ENCODE measurements around the gene NOL11. TPM values are rescaled to one million over a fixed set of nuclear protein-coding genes. Genes with fewer than 3 reads are reported as not detected.
"Not testable (repeated sequence)": the region's sequence is repeated elsewhere in the genome, so short reads cannot be mapped to it uniquely, and the experiment has no call there.

The NOL11 gene
- polyA plus RNA-seq, 1 experiment: 47.4 TPM

DNA sequence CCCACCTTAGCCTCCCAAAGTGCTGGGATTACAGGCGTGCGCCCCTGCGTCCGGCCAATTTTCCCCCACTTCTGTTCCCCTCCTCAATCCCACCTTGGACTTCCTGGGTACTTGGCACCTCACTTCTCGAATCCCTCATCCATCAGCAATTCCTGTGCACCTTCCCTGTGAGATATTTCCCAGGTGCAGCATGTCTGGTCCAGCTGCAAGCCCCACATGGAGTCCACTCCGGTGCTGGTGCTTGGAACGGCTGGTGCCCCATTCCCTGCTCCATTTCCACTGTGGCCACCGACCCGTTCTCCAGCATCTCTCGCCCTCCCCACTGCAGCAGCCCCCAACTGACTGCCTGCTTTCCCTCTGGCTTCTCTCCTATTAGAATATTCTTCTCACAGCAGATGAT, 35.3 kb downstream of the NOL11 start:
- Histone ChIP-seq H3K4me3 (ENCODE audit: low read depth, low read length) (no peak overlapping the region), H3K27me3 (ENCODE audit: control insufficient read depth, insufficient read depth, low read length) (no peaks in the 10 kb centered on the region), H3K27ac (ENCODE audit: low read depth, low read length) (no peak overlapping the region), H3K9me3 (ENCODE audit: control insufficient read depth, insufficient read depth, low read length) (no peaks in the 10 kb centered on the region; the same call in 1 of the 2 replicates)
- no peak for DNase-seq (ENCODE audit: low read depth, low spot score)
- TF ChIP-seq, protein P1, sequence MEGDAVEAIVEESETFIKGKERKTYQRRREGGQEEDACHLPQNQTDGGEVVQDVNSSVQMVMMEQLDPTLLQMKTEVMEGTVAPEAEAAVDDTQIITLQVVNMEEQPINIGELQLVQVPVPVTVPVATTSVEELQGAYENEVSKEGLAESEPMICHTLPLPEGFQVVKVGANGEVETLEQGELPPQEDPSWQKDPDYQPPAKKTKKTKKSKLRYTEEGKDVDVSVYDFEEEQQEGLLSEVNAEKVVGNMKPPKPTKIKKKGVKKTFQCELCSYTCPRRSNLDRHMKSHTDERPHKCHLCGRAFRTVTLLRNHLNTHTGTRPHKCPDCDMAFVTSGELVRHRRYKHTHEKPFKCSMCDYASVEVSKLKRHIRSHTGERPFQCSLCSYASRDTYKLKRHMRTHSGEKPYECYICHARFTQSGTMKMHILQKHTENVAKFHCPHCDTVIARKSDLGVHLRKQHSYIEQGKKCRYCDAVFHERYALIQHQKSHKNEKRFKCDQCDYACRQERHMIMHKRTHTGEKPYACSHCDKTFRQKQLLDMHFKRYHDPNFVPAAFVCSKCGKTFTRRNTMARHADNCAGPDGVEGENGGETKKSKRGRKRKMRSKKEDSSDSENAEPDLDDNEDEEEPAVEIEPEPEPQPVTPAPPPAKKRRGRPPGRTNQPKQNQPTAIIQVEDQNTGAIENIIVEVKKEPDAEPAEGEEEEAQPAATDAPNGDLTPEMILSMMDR (IDR thresholded peaks at IDR 0.05; ENCODE audit: low read depth, low read length): no peak
- CTCF ChIA-PET: no interaction called here
- POLR2A ChIA-PET: no interaction called here

DNA sequence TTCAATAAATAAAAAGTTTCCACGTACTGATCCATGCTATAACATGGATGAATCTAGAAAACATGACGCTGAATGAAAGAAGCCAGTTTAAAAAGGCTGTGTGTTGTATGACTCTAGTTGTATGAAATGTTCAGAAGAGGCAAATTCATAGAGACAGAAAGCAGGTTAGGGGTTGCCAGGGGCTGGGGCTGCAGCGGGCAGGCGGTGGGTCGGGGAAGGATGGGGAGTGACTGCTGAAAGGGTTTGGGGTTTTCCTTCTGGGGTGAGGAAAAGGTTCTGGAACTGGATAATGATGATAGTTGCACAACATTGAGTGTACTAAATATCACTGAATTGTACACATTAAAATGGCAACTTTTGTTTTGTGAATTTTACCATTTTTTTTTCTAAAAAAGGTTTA, 36.3 kb downstream of the NOL11 start:
- DNase-seq (ENCODE audit: low read depth, low spot score): no peak
- Histone ChIP-seq H3K27me3 (ENCODE audit: control insufficient read depth, insufficient read depth, low read length) (no peaks in the 10 kb centered on the region), H3K4me3 (ENCODE audit: low read depth, low read length) (no peak overlapping the region), H3K27ac (ENCODE audit: low read depth, low read length) (no peak overlapping the region), H3K9me3 (ENCODE audit: control insufficient read depth, insufficient read depth, low read length) (no peaks in the 10 kb centered on the region; the same call in 1 of the 2 replicates)
- POLR2A ChIA-PET: no interaction called here
- CTCF ChIA-PET: no interaction called here
- TF ChIP-seq, protein P1 (IDR thresholded peaks at IDR 0.05; ENCODE audit: low read depth, low read length): no peak

DNA sequence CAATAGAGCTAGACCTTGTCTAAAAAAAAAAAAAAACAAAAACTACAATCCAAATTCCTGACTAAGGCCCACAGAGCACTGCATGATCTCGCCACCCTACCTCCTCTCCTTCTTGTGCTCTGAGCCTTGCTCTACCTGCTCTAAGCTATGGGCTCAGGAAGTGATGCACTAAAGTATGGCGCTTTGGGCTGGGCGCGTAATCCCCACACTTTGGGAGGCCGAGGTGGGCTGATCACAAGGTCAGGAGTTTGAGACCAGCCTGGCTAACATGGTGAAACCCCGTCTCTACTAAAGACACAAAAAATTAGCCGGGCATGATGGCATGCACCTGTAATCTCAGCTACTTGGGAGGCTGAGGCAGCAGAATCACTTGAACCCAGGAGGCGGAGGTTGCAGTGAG, 37.0 kb downstream of the NOL11 start:
- not testable (repeated sequence) for H3K27me3 ChIP-seq (ENCODE audit: control insufficient read depth, insufficient read depth, low read length); H3K9me3 ChIP-seq (ENCODE audit: control insufficient read depth, insufficient read depth, low read length); H3K4me3 ChIP-seq (ENCODE audit: low read depth, low read length); DNase-seq (ENCODE audit: low read depth, low spot score); H3K27ac ChIP-seq (ENCODE audit: low read depth, low read length)
- ChIA-PET POLR2A (interaction anchor here (0.7 kb wide), 1 partner anchor 13 kb away, joined by 4 read pairs; no protein-coding TSS in a partner anchor), CTCF (interaction anchor here (0.7 to 1.0 kb wide), 2 partner anchors 16 to 647 kb away, joined by 4 to 5 read pairs; no protein-coding TSS in a partner anchor)

DNA sequence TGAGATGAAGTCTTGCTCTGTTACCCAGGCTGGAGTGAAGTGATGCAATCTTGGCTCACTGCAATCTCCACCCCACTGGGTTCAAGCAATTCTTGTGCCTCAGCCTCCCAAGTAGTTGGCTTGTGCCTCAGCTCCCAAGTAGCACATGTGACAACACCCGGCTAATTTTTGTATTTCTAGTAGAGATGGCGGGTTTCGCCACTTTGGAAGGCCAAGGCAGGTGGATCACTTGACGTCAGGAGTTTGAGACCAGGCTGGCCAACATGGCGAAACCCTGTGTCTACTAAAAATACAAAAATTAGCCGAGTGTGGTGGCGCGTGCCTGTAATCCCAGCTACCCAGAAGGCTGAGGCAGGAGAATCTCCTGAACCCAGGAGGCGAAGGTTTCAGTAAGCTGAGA, 39.0 kb downstream of the NOL11 start:
- POLR2A ChIA-PET; H3K4me3 ChIP-seq (ENCODE audit: low read depth, low read length); H3K27me3 ChIP-seq (ENCODE audit: control insufficient read depth, insufficient read depth, low read length); H3K9me3 ChIP-seq (ENCODE audit: control insufficient read depth, insufficient read depth, low read length); H3K27ac ChIP-seq (ENCODE audit: low read depth, low read length); DNase-seq (ENCODE audit: low read depth, low spot score); CTCF ChIA-PET: not testable (repeated sequence)

DNA sequence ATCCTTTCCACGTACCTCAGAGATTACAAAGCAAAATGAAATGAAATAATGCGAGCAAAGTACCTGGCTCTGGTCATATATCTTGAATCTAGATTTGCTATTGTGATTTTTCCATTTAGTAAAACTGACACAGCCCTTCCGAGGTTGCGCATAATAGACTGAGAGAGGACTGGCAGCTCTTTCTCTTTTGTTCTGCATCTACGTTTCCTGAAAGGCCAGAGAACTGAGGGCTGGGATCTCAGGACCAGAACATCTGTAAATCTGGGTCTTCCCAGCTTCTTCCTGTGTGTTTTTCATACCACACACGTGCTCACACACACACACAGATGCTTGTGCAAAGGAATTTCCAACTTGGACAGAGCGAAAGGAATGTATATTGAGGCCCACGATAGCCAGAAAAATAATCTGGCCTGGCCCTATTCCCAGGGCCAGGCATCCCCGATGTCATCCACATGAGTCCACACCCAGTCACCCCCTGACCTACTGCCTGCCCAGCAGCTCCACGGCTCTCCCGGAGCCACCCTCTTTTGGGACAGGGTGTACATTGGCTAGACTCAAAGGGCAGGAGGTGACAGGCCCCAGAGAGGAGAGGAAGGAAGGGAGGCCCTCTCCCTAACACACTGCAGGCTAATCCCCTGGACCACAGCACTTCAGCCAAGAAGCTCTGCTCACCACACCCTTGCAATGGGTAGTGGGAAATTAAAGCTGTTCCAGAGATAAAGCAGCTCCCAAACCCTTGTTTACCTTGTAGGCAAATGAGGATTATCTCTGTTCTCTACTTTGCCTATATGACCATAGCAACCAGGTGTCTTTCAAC, 41.8 kb downstream of the NOL11 start:
- Histone ChIP-seq H3K27ac (ENCODE audit: low read depth, low read length) (peak overlapping the region; percentile 52), H3K27me3 (ENCODE audit: control insufficient read depth, insufficient read depth, low read length) (no peaks in the 10 kb centered on the region), H3K4me3 (ENCODE audit: low read depth, low read length) (no peak overlapping the region), H3K9me3 (ENCODE audit: control insufficient read depth, insufficient read depth, low read length) (no peaks in the 10 kb centered on the region)
- ChIA-PET CTCF (no interaction called here), POLR2A (no interaction called here)
- TF ChIP-seq, protein P1 (IDR thresholded peaks at IDR 0.05; ENCODE audit: low read depth, low read length): no peak
- peak; percentile 10 for DNase-seq (ENCODE audit: low read depth, low spot score)

DNA sequence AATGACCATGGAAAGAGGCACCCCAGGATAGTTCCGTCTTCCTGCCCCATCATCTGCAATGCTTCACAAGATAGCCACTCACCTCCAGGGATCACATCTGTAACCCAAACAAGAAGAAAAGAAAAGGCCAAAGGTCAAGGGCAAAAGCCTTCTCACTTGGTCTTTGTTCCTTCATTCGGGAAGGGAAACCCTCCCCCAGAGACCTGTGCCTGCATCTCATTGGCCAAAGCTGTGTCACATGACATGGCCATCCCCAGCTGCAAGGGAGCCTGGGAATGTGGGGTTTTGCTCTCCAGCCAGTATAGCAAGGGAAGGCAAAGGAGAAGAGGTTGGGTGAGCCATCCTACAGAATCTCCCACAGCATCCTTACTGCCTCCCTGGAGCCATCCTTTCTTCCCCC, 47.9 kb downstream of the NOL11 start:
- Histone ChIP-seq H3K27ac (ENCODE audit: low read depth, low read length) (no peak overlapping the region), H3K9me3 (ENCODE audit: control insufficient read depth, insufficient read depth, low read length) (no peaks in the 10 kb centered on the region), H3K27me3 (ENCODE audit: control insufficient read depth, insufficient read depth, low read length) (no peaks in the 10 kb centered on the region), H3K4me3 (ENCODE audit: low read depth, low read length) (no peak overlapping the region)
- TF ChIP-seq, protein P1 (IDR thresholded peaks at IDR 0.05; ENCODE audit: low read depth, low read length): no peak
- ChIA-PET CTCF (no interaction called here), POLR2A (no interaction called here)
- DNase-seq (ENCODE audit: low read depth, low spot score): no peak

All from AG04450 (cell line).